Gastrocnemius medialis (tissue), 4 donors: ENCODE data around the gene CTNNBIP1. TPM values are rescaled to one million over a fixed set of nuclear protein-coding genes. Genes with fewer than 3 reads are reported as not detected.

Source experiments
- ATAC-seq, 2 donors: fragments of 150-250 bp; one replicate each; pipeline ENCODE4 v1.9.1; 2016
- DNase-seq, 2 donors: peaks; one replicate each; pipeline ENCODE4 v3.0.0-alpha.2; 2019
- H3K27ac ChIP-seq, 4 donors: fragments of 200-600 bp; sonication (generic); 1 replicate in 1 of 4; 2 replicates in 3 of 4; pipeline ENCODE4 v1.5.1; 2016 to 2018; ENCODE audit warnings: mild to moderate bottlenecking in 2 of 4, moderate library complexity in 1 of 4
- H3K27me3 ChIP-seq, 3 donors: fragments of 200-600 bp; sonication (generic) in 2 of 3; 1 replicate in 1 of 3; 2 replicates in 2 of 3; pipeline versions ENCODE4 v1.5.1 to v1.6.0; 2016 to 2019; ENCODE audit warnings: mild to moderate bottlenecking in 1 of 3, moderate library complexity in 1 of 3
- H3K36me3 ChIP-seq, 2 donors: fragments of 200-600 bp; sonication (generic) in 1 of 2; one replicate each; pipeline ENCODE4 v1.5.1; 2017 to 2018
- H3K4me1 ChIP-seq, 2 donors: fragments of 200-600 bp; sonication (generic) in 1 of 2; one replicate each; pipeline ENCODE4 v1.5.1; 2016 to 2017; ENCODE audit warnings: mild to moderate bottlenecking in 2 of 2
- H3K4me3 ChIP-seq, 4 donors: fragments of 200-600 bp; sonication (generic) in 3 of 4; 1 replicate in 1 of 4; 2 replicates in 3 of 4; pipeline ENCODE4 v1.5.1; 2016 to 2019; ENCODE audit warnings: mild to moderate bottlenecking in 2 of 4
- H3K9me3 ChIP-seq, 3 donors: fragments of 200-600 bp; sonication (generic) in 2 of 3; 1 replicate in 1 of 3; 2 replicates in 2 of 3; pipeline ENCODE4 v1.5.1; 2016 to 2019
- CTCF ChIP-seq, 5 experiments: fragments of 450-650 bp in 3 of 5; fragments of 200-600 bp in 2 of 5; sonication (generic) in 2 of 5; IDR thresholded peaks in 4 of 5; conservative IDR thresholded peaks in 1 of 5; 1 replicate in 4 of 5; 2 replicates in 1 of 5; pipeline ENCODE4 v1.5.1; 2016 to 2019; ENCODE audit warnings: antibody characterized with exemption in 5 of 5, mild to moderate bottlenecking in 3 of 5, moderate library complexity in 3 of 5
- POLR2A ChIP-seq, 2 donors: fragments of 450-650 bp; IDR thresholded peaks; one replicate each; pipeline ENCODE4 v1.6.1; 2017; ENCODE audit warnings: antibody characterized with exemption in 2 of 2, mild to moderate bottlenecking in 2 of 2, moderate library complexity in 2 of 2
- in situ Hi-C, 4 donors: fragments of 200-750 bp; cut with MboI; loops; one replicate each; pipeline versions ENCODE4 v1.15.0 to v1.8.0; 2017; ENCODE audit warnings: low sequenced_read_pairs in 4 of 4
- intact Hi-C: fragments of 100-400 bp; cut with DNase I; formaldehyde crosslinking; loops from one replicate; pipeline ENCODE4 v1.15.1; 2023; ENCODE audit warnings: low total_unique reads
- total RNA-seq, 4 donors: library from RNA; depleted of rRNA; stranded (reverse); fragments of >200 nt; gene quantifications; one replicate each; pipeline versions ENCODE4 v1.1.0 to v1.2.3, GENCODE V29; 2016

Gene CTNNBIP1
- total RNA-seq, 4 donors from 2014 or later: 10.3 to 13.2 (median 10.4) TPM

GRCh38 chr1:9823943-9824701 is 85.9 kb downstream of the CTNNBIP1 start, which contains the start of gene CLSTN1:
TSS of gene CLSTN1 (minus strand) at chr1:9823965. CDS start at chr1:9823733, 232 bp downstream.
- intact Hi-C loops: loop anchor here (1.0 to 10.0 kb wide), 4 partner anchors 43 to 871 kb away; no protein-coding TSS in a partner anchor
- DNase-seq: peak; percentile 70 to 80
- Histone ChIP-seq H3K27ac (peak within 1 kb of the TSS; percentile 94 to 99 (median 94)), H3K4me3 (peak within 1 kb of the TSS; percentile 83 to 89 (median 86)), H3K36me3 (no peaks in the 10 kb centered on the region), H3K9me3 (no peaks in the 10 kb centered on the region), H3K4me1 (peaks cover 32 to 38% of the 10 kb centered on the region in 2 donors), H3K27me3 (no peaks in the 10 kb centered on the region)
- TF ChIP-seq CTCF (IDR thresholded peaks at IDR 0.05 in 4 of 5, conservative IDR thresholded peaks at IDR 0.05 in 1 of 5): no peak
- TF ChIP-seq POLR2A (IDR thresholded peaks at IDR 0.05): peak; percentile 60 to 86
- in situ Hi-C loops: no loop called here
- ATAC-seq: peak; percentile 61 to 69

GRCh38 chr1:9823693-9823942 is 86.5 kb downstream of the CTNNBIP1 start:
- Histone ChIP-seq H3K4me3 (peak overlapping the region; percentile 81 to 89 (median 84)), H3K9me3 (no peaks in the 10 kb centered on the region), H3K36me3 (no peaks in the 10 kb centered on the region), H3K27me3 (no peaks in the 10 kb centered on the region), H3K4me1 (peaks cover 32 to 38% of the 10 kb centered on the region in 2 donors), H3K27ac (peak overlapping the region; percentile 61 to 99 (median 87))
- TF ChIP-seq CTCF (IDR thresholded peaks at IDR 0.05 in 4 of 5, conservative IDR thresholded peaks at IDR 0.05 in 1 of 5) (no peak), POLR2A (IDR thresholded peaks at IDR 0.05) (peak in 1 of 2 donors; percentile 34)
- intact Hi-C loops (loop anchor here (10.0 kb wide), 1 partner anchor 229 kb away; no protein-coding TSS in a partner anchor), in situ Hi-C loops (no loop called here)
- ATAC-seq (peak; percentile 24 to 34), DNase-seq (no peak)

- DNase-seq: no peak
- peak overlapping the region; percentile 61 to 99 (median 87) for H3K27ac ChIP-seq
- no peaks in the 10 kb centered on the region for H3K36me3 ChIP-seq
- in situ Hi-C loops: no loop called here
- H3K9me3 ChIP-seq: no peaks in the 10 kb centered on the region
- intact Hi-C loops: loop anchor here (10.0 kb wide), 1 partner anchor 228 kb away; no protein-coding TSS in a partner anchor
- TF ChIP-seq CTCF (IDR thresholded peaks at IDR 0.05 in 4 of 5, conservative IDR thresholded peaks at IDR 0.05 in 1 of 5): no peak
- no peak for TF ChIP-seq POLR2A (IDR thresholded peaks at IDR 0.05)
- H3K4me1 ChIP-seq: peaks cover 32 to 38% of the 10 kb centered on the region in 2 donors
- ATAC-seq: no peak
- H3K27me3 ChIP-seq: no peaks in the 10 kb centered on the region
- peak overlapping the region; percentile 81 to 89 (median 84) for H3K4me3 ChIP-seq
These were observed 87.0 kb downstream of the CTNNBIP1 start for GRCh38 chr1:9822897-9823692.

GRCh38 chr1:9822490-9822889 is 87.6 kb downstream of the CTNNBIP1 start:
- Histone ChIP-seq H3K4me3 (peak overlapping the region; percentile 81 to 89 (median 84)), H3K27me3 (no peaks in the 10 kb centered on the region), H3K36me3 (no peaks in the 10 kb centered on the region), H3K9me3 (no peaks in the 10 kb centered on the region), H3K27ac (peak overlapping the region; percentile 61 to 99 (median 87)), H3K4me1 (peaks cover 32 to 38% of the 10 kb centered on the region in 2 donors)
- in situ Hi-C loops: no loop called here
- TF ChIP-seq CTCF (IDR thresholded peaks at IDR 0.05 in 4 of 5, conservative IDR thresholded peaks at IDR 0.05 in 1 of 5): no peak
- no peak for TF ChIP-seq POLR2A (IDR thresholded peaks at IDR 0.05)
- no peak for DNase-seq
- intact Hi-C loops: loop anchor here (10.0 kb wide), 1 partner anchor 228 kb away; no protein-coding TSS in a partner anchor
- no peak for ATAC-seq
